IPS-NIHi11 (cell line): ENCODE data around the gene KANSL1.

ENCODE experiments used
- DNase-seq: peaks from one replicate; pipeline ENCODE4 v3.0.0; 2012; ENCODE audit warnings: mixed read lengths, low spot score

Gene KANSL1

GRCh38 chr17:46140645-46141197 is 52.5 kb downstream of the KANSL1 start:
- no peak for DNase-seq

- no peak for DNase-seq
These were observed 53.6 kb downstream of the KANSL1 start for GRCh38 chr17:46139432-46140210.

DNA sequence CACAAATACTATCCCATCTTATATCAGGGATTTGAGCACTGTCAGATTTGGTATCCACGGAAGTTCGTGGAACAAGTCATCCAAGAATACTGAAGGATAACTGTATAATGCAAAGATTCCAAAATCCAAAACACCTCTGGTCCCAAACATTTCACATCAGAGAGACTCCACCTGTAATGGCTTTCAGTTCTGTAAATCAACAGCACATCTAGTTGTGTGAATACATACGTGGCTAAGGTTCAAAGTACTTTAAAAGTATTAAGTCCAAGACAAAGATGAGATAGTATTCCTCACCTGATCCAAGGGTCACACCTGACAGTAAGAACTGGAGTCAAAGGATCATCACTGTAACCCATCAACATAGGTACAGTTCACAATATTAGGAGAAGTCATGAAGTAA is 54.8 kb downstream of the KANSL1 start:
- no peak for DNase-seq

- DNase-seq, result no peak
These were observed 56.4 kb downstream of the KANSL1 start for GRCh38 chr17:46136820-46137219.

DNA sequence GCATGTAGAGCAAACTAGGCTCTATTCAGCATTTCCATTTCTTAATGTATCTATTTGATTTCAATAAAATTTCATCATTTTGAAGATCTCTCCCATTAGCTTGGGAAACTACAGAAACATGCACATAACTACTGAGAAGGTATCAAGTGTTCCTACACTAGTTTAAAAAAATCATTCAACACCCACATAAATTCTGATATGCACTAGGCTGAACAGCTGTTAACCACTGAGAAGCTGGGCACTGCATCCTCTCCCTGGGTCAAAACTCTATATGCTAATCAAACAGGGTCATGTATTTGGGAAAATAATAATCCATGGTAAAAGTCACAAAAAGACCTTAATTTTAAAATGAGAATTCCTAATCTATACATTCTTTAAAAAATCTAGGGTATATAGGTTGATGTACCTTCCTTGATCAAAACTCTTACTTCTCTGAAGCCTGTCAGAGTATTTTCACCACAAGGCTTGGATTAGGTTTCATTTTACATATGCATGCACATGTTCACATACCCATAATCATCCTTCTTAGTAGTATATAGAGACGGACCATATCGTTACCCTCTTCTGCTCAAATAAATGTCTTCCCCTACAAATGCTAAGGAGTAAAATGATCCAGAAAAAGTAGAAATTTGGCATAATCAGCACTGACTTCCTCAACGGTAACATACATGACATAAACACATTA is 57.2 kb downstream of the KANSL1 start:
- no peak for DNase-seq

DNA sequence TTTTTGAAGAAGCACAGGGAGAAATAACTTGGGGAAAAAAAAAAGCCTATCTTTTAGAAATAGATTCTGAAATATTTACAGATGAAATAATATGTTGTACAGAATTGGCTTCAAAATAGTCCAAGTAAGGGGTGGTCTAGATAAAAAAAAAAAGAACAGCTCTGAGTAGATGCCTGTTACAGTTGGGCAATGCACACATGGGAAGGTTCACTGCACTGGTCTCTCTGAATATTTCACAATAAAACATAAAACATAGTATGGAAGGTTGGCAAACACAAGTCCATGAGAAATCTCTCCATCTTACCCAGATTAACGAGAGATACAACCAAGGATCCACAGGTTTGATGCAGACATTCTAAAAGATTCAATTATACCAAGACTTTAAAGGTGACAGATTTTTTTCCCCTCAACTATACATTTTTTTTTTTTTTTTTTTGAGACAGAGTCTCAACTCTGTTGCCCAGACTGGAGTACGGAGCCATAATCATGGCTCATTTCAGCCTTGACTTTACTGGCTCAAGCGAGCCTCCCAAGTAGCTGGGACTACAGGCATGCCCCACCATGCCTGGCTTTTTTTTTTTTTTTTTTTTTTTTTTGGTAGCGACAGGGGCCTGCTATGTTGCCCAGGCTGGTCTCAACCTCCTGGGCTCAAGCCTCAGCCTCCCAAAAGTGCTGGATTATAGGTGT is 58.0 kb downstream of the KANSL1 start:
- DNase-seq, result no peak

- no peak for DNase-seq
These were observed 63.9 kb downstream of the KANSL1 start for GRCh38 chr17:46129302-46129701.

DNA sequence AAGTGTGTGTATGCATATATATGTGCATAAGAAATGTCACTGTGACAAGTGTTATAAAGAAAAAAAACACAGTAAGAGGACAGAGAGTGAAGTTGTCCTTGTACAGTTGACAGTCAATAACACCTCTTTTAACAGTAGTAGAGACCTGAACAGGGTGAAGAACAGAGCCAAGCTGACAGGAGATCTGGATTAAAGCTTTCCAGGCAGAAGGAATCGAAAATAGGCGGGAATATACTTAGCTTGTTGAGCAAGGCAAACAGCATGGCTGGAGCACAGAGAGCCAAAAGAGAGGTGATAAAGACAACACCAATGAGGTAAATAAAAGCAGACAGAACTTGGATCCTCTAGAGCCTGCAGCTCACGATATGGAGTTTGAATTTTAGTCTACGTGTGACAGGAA is 64.8 kb downstream of the KANSL1 start:
- DNase-seq, result no peak

DNA sequence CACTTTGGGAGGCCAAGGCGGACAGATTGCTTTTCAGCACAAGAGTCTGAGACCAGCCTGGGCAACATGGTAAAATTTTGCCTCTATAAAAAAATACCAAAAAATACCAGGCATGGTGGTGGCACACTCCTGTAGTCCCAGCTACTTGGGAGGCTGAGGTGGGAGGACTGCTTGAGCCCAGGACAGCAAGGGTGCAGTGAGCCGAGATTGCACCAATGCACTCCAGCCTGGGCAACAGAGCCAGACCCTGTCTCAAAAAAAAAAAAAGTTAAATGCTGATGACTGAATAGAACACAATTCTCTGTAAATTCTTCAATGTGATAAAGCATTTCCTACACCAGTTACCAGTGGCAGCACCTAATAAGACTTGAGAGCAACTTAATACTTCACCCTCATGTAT is 65.7 kb downstream of the KANSL1 start:
- no peak for DNase-seq

GRCh38 chr17:46126840-46127239 is 66.4 kb downstream of the KANSL1 start:
- no peak for DNase-seq

DNA sequence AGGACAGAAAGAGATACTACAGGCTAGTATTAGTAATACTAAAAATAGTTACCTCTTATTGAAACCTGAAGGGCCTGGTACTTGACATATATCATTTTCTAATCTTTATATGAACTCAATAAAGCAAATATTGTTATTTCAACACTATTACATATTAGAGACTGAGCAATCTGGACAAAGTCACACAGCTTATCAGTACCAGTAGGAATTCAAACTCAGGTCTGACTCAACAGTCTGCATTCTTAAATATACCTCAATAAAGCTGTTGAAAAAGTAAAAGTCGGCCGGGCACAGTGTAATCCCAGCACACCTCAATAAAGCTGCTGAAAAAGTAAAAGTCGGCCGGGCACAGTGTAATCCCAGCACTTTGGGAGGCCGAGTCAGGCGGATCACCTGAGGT is 67.4 kb downstream of the KANSL1 start:
- DNase-seq, result no peak

DNA sequence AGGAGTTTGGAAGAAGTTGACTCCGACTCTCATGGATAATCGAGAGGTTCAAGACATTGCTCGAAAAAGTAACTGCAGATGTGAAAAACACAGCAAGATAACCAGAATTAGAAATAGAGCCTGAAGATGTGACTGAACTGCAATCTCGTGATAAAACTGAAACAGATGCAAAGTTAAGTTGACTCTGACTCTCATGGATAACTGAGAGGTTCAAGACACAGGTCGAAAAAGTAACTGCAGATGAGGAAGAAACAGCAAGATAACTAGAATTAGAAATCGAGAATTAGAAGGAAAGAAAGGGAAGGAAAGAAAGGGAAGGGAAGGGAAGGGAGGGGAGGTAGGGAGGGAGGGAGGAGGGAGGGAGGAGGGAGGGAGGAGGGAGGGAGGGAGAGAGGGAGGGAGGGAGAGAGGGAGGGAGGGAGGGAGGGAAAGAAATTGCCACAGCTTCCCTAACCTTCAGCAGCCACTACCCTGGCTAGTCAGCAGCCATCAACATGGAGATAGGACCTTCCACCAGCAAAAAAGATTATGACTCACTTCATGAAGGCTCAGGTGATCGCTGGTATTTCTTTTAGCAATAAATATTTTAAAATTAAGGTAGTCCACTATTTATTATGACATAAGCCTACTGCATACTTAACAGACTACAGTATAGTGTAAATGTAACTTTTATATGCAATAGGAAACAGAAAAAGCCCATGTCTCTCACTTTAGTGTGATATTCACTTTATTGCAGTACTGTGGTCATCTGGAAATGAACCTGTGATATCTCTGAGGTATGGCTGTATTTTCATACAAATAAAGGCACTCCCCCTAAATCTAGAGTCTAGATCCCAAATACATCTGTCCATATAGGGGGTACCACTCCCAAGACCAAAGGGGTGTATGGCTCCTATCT is 68.3 kb downstream of the KANSL1 start:
- no peak for DNase-seq

DNA sequence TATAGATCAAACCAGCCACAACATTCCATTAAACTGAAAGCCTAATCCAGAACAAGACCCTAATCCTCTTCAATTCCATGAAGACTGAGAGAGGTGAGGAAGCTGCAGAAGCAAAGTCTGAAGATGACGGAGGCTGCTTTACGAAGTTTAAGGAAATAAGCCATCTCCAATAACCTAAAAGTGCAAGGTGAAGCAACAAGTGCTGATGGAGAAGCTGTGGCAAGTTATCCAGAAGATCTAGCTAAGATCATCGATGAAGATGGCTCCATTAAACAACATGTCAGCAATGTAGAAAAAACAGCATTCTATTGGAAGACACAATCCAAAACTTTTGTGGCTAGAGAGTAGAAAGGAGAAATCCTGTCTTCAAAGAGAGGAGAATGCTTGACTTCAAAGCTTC is 69.6 kb downstream of the KANSL1 start:
- no peak for DNase-seq

DNA sequence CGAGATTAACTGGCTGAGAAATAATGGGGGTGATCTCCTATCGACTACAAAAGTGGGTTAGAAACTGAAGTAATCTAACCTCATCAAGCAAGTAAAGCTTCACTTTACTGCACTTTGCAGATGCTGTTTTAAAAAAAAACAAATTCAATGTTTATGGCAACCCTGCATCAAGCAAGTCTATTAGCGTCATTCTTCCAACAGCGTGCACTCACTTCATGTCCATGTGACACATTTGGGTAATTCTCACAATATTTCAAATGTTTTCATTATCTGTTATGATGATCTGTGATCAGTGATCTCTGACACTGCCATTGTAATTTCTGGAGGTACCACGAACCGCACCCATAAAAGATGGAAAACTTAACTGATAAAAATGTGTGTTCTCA is 70.8 kb downstream of the KANSL1 start:
- no peak for DNase-seq

GRCh38 chr17:46121841-46122485 is 71.3 kb downstream of the KANSL1 start:
- DNase-seq, result no peak

GRCh38 chr17:46121165-46121764 is 72.0 kb downstream of the KANSL1 start:
- DNase-seq, result no peak

DNA sequence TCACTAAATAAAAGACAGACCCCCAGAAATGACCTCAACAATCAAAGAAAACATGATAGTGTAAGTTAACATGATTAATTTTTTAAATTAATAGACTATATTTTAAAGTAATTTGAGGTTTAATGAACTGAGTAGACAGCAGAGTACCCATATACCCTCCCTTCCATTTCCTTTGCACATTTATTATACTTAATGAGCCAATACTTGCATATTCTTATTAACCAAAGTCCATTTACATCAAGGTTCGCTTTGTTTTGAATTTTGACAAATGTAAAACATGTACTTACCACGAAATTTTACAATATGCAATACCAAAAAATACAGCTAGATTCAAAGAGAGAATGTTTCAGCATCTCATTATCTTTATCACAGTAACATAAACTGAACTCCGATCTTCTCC is 72.7 kb downstream of the KANSL1 start:
- DNase-seq, result no peak

- DNase-seq, result no peak
These were observed 73.2 kb downstream of the KANSL1 start for GRCh38 chr17:46120078-46120477.

- DNase-seq, result no peak
These were observed 74.3 kb downstream of the KANSL1 start for GRCh38 chr17:46118964-46119363.

DNA sequence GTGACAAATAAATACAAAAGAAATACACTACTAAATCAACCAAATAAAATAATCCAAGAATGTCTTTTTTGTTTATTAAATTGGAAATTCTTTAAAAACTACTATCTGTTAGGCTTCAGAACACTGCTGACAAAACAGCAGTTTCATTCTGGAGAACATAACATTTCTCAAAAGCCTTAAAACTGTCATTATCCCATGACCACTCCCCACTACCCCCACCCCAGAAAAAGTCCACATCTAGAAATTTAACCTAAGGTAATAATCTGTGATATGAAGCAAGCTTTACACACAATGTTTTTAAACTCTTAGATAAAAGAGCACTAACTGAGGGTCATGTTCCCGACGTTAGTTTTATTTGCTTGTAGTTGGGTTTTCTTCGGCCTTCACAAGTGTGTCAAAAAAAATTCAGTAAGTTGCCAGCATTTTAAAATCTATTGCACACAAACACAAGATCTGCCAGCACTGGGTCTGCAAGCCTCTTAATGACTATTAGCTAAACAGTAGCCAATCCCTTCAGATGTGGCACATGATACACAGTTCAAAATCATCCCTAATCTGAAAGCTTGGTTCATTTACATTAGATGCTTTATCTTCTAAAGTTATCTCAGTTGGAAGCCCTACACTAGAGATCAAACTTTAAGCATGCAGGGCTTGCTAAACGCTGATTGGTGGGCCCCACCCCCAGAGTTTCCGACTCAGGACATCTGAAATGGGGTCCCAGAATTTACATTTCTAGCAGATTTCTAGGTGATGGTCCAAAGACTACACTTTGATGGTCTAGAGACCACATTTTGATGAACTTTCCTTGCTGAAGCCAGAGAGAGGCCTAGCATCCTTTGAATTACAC is 75.2 kb downstream of the KANSL1 start:
- no peak for DNase-seq
